ENCODE results near the gene MSH2. TPM values are rescaled to one million over a fixed set of nuclear protein-coding genes. Genes with fewer than 3 reads are reported as not detected.
A peak's percentile ranks its signal among the peaks of the same experiment; 100 is the strongest.
"Not testable (repeated sequence)": the region's sequence is repeated elsewhere in the genome, so short reads cannot be mapped to it uniquely, and the experiment has no call there.

The MSH2 gene
- total RNA-seq, 1 donor = 6.6 TPM

DNA sequence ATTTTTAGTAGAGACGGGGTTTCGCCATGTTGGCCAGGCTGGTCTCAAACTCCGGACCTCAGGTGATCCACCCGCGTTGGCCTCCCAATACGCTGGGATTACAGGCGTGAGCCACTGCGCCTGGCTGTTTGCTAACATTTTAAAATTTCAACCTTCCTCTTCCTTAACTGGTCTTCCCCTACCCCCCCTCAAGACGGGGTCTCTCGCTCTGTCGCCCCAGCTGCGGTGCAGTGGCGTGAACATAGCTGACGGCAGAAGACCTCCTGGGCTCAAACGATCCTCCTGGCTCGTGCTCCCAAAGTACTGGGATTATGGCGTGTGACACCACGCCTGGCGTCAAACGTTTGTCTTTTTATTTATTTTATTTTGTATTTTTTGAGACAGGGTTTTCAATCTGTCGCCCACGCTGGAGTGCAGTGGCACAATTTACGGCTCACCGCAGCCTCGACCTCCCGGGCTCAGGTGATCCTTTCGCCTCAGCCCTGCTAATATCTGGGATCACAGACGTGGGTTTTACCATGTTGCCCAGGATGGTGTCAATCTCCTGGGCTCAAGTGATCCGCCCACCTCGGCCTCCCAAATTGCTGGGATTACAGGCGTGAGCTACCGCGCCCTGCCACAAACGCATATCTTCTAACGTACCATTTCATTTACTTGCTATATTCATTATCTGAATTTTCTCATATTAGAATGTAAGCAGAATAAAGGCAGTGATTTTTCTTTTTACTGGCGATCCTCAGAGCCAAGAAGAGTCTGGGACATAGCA, 984 bp upstream of the MSH2 start:
- Histone ChIP-seq H3K9me3 (ENCODE audit: low read depth, low read length) (no peaks in the 10 kb centered on the region), H3K27me3 (ENCODE audit: insufficient read depth, low read length) (no peaks in the 10 kb centered on the region), H3K4me1 (ENCODE audit: insufficient read depth, low read length) (peaks cover 21% of the 10 kb centered on the region), H3K4me3 (ENCODE audit: low read length) (peak overlapping the region; percentile 91)

DNA sequence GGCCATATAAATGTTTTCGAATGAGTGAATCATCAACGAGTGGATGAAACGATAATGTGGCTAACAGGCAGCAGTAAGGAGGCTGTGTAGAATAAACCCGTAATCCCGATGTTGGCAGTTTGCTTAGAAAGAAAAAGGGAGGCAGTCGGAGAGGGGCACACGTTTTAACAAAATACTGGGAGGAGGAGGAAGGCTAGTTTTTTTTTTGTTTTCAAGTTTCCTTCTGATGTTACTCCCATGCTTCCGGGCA, 476 bp upstream of the MSH2 start:
- H3K9me3 ChIP-seq (ENCODE audit: low read depth, low read length) = no peaks in the 10 kb centered on the region
- peak overlapping the region; percentile 91 for H3K4me3 ChIP-seq (ENCODE audit: low read length)
- H3K27me3 ChIP-seq (ENCODE audit: insufficient read depth, low read length) = no peaks in the 10 kb centered on the region
- peaks cover 21% of the 10 kb centered on the region for H3K4me1 ChIP-seq (ENCODE audit: insufficient read depth, low read length)

DNA sequence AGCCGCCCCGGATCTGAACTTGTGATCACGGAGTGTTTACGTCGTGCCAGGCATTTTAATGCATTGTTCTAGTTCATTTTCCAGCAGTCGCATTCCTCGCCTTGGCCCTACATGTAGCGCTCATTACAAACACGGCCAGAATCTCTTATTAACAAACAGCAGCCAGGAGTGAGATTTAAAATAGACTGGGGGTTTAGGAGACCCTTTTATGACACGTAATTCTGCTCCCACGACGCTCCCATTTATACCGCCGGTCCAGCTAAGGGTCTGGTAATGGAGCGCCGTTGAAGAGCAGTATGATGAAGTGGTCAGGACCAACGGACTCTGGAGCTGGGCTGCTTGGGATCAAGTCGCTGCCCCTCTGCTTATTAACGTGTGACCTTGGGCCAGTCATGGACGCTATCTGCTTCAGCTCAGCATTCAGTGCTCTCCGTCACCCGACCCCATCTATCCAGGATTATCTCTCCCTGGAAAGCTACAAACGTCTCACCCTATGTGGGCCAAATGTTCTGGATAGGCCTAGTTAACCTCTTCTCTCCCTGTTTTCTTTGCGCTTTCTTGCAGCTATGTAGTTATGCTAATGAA, 745 bp downstream of the MSH2 start:
- no peaks in the 10 kb centered on the region for H3K9me3 ChIP-seq (ENCODE audit: low read depth, low read length)
- peaks cover 21% of the 10 kb centered on the region for H3K4me1 ChIP-seq (ENCODE audit: insufficient read depth, low read length)
- H3K27me3 ChIP-seq (ENCODE audit: insufficient read depth, low read length) = no peaks in the 10 kb centered on the region
- H3K4me3 ChIP-seq (ENCODE audit: low read length) = peak overlapping the region; percentile 91

DNA sequence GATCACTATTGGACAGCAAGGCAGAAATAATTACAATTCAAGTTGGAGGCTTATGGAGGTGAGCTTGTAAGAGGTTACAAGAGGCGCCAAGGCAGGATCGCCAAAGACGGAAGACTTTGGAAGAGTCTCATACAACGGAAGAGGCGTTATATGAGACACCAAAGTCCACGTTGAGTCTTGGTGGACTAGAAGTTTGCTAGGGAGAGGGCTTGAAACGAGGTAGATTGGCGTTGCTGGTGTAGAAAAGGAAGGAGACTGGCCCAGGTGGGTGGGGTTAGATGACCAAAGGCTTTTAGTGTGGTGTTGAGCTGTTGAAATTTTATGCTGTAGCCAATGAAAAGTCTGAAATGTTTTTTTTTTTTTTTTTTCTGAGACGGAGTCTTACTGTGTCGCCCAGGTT, 1.4 kb downstream of the MSH2 start:
- Histone ChIP-seq H3K4me3 (ENCODE audit: low read length) (no peak overlapping the region), H3K9me3 (ENCODE audit: low read depth, low read length) (no peaks in the 10 kb centered on the region), H3K4me1 (ENCODE audit: insufficient read depth, low read length) (peaks cover 21% of the 10 kb centered on the region), H3K27me3 (ENCODE audit: insufficient read depth, low read length) (no peaks in the 10 kb centered on the region)

DNA sequence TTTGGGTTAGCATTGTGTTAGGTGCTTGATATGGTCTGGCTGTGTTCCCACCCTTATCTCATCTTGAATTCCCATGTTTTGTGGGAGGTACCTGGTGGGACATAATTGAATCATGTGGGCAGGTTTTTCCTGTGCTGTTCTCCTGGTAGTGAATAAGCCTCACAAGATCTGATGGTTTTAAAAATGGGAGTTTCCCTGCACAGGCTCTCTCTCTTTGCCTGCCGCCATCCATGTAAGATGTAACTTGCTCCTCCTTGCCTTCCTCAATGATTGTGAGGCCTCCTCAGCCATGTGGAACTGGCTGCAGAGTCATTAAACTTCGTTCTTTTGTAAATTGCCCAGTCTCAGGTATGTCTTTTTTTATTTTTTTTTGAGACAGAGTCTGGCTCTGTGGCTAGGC, 2.8 kb downstream of the MSH2 start:
- H3K27me3 ChIP-seq (ENCODE audit: insufficient read depth, low read length) = no peaks in the 10 kb centered on the region
- H3K4me1 ChIP-seq (ENCODE audit: insufficient read depth, low read length) = peaks cover 21% of the 10 kb centered on the region
- no peaks in the 10 kb centered on the region for H3K9me3 ChIP-seq (ENCODE audit: low read depth, low read length)
- H3K4me3 ChIP-seq (ENCODE audit: low read length) = no peak overlapping the region

DNA sequence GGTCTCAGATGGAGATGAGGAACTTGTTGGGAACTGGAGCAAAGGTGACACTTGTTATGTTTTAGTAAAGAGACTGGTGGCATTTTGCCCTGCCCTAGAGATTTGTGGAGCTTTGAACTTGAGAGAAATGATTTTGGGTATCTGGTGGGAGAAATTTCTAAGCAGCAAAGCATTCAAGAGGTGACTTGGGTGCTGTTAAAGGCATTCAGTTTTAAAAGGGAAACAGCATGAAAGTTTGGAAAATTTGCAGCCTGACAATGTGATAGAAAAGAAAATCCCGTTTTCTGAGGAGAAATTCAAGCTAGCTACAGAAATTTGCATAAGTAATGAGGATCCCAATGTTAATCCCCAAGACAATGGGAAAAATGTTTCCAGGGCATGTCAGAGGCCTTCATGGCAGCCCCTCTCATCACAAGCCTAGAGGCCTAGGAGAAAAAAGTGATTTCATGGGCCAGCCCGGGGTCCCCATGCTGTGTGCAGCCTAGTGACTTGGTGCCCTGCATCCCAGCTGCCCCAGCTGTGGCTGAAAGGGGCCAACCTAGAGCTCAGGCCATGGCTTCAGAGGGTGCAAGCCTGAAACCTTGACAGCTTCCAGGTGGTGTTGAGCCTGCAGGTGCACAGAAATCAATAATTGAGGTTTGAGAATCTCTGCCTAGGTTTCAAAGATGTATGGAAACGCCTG, 3.8 kb downstream of the MSH2 start:
- not testable (repeated sequence) for H3K9me3 ChIP-seq (ENCODE audit: low read depth, low read length); H3K4me3 ChIP-seq (ENCODE audit: low read length); H3K27me3 ChIP-seq (ENCODE audit: insufficient read depth, low read length)
- H3K4me1 ChIP-seq (ENCODE audit: insufficient read depth, low read length) = peaks cover 21% of the 10 kb centered on the region

DNA sequence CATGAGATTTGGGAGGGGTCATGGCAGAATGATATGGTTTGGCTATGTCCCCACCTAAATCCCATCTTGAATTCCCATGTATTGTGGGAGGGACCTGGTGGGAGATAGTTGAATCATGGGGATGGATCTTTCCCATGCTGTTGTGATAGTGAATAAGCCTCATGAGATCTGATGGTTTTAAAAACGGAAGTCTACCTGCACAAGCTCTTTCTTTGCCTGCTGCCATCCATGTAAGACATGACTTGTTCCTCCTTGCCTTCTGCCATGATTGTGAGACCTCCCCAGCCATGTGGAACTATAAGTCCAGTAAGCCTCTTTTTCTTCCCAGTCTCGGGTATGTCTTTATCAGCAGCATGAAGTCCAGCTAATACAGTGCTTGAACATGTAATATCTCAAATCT, 5.0 kb downstream of the MSH2 start:
- not testable (repeated sequence) for H3K9me3 ChIP-seq (ENCODE audit: low read depth, low read length); H3K4me3 ChIP-seq (ENCODE audit: low read length); H3K27me3 ChIP-seq (ENCODE audit: insufficient read depth, low read length)
- H3K4me1 ChIP-seq (ENCODE audit: insufficient read depth, low read length) = peaks cover 14% of the 10 kb centered on the region

DNA sequence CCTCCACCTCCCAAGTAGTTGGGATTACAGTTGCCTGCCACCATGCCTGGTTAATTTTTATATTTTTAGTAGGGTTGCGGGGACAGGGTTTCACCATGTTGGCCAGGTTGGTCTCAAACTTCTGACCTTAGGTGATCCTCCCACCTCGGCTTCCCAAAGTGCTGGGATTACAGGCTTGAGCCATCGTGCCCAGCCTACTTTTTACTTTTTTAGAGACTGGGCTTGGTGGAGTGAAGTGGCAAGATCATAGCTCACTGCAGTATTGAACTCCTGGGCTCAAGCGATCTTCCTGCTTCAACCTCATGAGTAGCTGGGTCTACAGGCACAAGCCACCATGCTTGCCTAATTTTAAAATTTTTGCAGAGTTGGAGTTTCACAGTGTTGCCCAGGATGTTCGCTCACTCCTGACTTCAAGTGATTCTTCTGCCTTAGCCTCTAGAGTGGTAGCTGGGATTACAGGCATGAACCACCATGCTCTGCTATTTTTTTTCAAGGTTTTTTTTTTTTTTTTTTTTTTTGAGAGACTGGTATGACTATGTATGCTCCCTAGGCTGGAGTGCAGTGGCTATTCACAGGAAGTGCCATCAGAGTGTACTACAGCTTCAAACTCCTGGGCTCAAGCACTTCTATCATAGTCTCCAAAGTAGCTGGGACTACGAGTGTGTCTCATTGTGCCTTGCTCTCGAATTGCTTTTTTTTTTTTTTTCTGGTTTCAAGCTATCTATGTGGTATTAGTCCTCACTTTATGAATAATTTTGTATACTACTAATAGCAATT, 11.9 kb downstream of the MSH2 start:
- H3K4me1 ChIP-seq (ENCODE audit: insufficient read depth, low read length) = no peaks in the 10 kb centered on the region
- H3K9me3 ChIP-seq (ENCODE audit: low read depth, low read length) = no peaks in the 10 kb centered on the region
- no peak overlapping the region for H3K4me3 ChIP-seq (ENCODE audit: low read length)
- H3K27me3 ChIP-seq (ENCODE audit: insufficient read depth, low read length) = no peaks in the 10 kb centered on the region

DNA sequence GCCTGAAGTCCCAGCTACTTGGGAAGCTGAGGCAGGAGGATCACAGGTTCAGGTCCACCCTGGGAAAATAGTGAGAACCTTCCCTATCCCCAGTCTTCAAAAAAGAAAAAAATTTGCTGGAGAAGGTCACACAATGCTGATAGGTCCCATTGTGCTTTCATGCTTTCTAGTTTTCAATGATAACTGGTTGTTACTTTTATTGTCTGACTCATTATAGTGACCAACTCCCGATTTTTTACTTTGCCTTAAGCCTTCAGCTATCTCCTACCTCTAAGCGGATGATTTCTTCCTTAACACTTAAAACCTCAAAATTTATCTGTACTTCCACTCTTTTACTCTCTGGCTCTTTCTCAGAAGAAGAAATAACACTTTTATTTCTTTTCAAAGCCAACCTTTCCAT, 17.3 kb downstream of the MSH2 start:
- no peaks in the 10 kb centered on the region for H3K9me3 ChIP-seq (ENCODE audit: low read depth, low read length)
- H3K27me3 ChIP-seq (ENCODE audit: insufficient read depth, low read length) = no peaks in the 10 kb centered on the region
- no peaks in the 10 kb centered on the region for H3K4me1 ChIP-seq (ENCODE audit: insufficient read depth, low read length)
- no peak overlapping the region for H3K4me3 ChIP-seq (ENCODE audit: low read length)

DNA sequence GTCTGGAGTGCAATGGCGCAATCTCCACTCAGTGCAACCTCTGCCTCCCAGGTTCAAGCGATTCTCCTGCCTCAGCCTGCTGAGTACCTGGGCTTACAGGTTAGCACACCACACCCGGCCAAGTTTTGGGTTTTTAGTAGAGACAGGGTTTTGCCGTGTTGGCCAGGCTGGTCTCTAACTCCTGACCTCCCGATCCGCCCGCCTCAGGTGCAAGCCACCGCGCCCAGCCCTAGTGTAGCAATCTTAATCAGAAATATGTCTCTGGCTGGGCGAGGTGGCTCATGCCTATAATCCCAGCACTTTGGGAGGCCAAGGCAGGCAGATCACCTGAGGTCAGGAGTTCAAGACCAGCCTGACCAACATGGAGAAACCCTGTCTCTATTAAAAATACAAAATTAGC, 17.7 kb downstream of the MSH2 start:
- not testable (repeated sequence) for H3K4me3 ChIP-seq (ENCODE audit: low read length); H3K9me3 ChIP-seq (ENCODE audit: low read depth, low read length); H3K27me3 ChIP-seq (ENCODE audit: insufficient read depth, low read length); H3K4me1 ChIP-seq (ENCODE audit: insufficient read depth, low read length)

DNA sequence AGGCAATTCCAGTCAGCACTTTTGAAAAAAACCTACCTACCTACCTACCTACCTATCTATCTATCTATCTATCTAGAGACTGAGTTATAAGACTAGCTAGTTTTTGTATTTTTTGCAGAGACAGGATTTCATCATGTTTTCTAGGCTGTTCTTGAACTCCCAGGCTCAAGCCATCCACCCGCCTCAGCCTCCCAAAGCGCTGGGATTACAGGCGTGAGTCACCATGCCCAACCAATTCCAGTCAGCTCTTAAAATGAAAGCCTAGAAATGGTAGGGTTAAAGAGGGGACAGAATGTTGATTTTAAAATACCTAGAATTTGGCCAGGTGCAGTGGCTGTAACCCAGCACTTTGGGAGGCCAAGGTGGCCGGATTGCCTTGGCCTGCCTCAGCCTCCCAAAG, 19.1 kb downstream of the MSH2 start:
- Histone ChIP-seq H3K9me3 (ENCODE audit: low read depth, low read length) (no peaks in the 10 kb centered on the region), H3K4me1 (ENCODE audit: insufficient read depth, low read length) (no peaks in the 10 kb centered on the region)

DNA sequence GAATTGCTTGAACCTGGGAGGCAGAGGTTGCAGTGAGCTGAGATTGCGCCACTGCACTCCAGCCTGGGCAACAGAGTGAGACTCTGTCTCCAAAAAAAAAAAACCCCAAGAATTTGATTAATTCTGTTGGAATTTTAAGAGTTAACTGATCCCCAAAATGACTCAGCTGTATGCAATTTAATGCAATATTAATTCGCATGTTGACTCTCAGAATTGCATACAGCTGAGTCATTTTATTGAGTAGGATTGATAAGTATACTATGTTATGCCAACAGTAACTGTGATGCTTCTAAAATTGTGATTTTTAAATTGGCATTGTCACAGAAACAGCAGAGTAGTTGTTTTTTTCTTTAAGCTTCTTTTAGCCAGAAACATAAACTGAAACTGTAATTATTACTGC, 19.6 kb downstream of the MSH2 start:
- H3K4me1 ChIP-seq (ENCODE audit: insufficient read depth, low read length) = no peaks in the 10 kb centered on the region
- no peak overlapping the region for H3K4me3 ChIP-seq (ENCODE audit: low read length)
- no peaks in the 10 kb centered on the region for H3K9me3 ChIP-seq (ENCODE audit: low read depth, low read length)
- H3K27me3 ChIP-seq (ENCODE audit: insufficient read depth, low read length) = no peaks in the 10 kb centered on the region

More for the DNA sequence above, 19.1 kb downstream of the MSH2 start:
- Histone ChIP-seq H3K4me3 (ENCODE audit: low read length) (no peak overlapping the region), H3K27me3 (ENCODE audit: insufficient read depth, low read length) (no peaks in the 10 kb centered on the region)

DNA sequence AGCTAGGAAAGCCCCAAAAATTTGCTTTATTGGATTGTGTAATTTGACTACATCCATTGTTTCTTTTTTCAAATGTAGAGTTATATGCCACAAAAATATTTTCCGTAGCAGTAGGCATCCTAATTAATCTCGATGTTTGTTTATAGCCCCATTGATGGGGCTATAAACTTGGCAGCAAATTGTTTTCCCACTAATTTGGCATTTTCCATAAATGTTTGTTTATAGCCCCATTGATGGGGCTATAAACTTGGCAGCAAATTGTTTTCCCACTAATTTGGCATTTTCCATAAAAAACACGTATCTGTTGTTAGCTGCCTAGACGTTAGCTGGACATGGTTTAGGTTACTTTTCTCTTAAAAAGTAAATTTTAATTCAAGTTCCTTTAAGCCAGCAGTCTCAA, 23.8 kb downstream of the MSH2 start:
- Histone ChIP-seq H3K4me1 (ENCODE audit: insufficient read depth, low read length) (no peaks in the 10 kb centered on the region), H3K4me3 (ENCODE audit: low read length) (no peak overlapping the region), H3K9me3 (ENCODE audit: low read depth, low read length) (no peaks in the 10 kb centered on the region), H3K27me3 (ENCODE audit: insufficient read depth, low read length) (no peaks in the 10 kb centered on the region)

DNA sequence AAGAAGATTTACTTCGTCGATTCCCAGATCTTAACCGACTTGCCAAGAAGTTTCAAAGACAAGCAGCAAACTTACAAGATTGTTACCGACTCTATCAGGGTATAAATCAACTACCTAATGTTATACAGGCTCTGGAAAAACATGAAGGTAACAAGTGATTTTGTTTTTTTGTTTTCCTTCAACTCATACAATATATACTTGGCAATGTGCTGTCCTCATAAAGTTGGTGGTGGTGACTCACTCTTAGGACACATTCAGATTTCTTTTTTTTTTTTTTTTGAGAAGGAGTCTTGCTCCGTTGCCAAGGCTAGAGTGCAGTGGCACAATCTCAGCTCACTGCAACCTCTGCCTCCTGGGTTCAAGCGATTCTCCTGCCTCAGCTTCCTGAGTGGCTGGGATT, 26.8 kb downstream of the MSH2 start:
- Histone ChIP-seq H3K27me3 (ENCODE audit: insufficient read depth, low read length) (no peaks in the 10 kb centered on the region), H3K4me1 (ENCODE audit: insufficient read depth, low read length) (no peaks in the 10 kb centered on the region), H3K4me3 (ENCODE audit: low read length) (no peak overlapping the region), H3K9me3 (ENCODE audit: low read depth, low read length) (no peaks in the 10 kb centered on the region)

DNA sequence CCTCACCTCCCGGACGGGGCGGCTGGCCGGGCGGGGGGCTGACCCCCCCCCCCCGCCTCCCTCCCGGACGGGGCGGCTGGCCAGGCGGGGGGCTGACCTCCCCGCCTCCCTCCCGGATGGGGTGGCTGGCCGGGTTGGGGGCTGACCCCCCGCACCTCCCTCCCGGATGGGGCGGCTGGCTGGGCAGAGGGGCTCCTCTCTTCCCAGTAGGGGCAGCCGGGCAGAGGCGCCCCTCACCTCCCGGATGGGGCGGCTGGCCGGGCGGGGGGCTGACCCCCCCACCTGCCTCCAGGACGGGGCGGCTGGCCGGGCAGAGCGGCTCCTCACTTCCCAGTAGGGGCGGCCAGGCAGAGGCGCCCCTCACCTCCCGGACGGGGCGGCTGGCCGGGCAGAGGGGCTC, 30.1 kb downstream of the MSH2 start:
- H3K9me3 ChIP-seq (ENCODE audit: low read depth, low read length); H3K4me3 ChIP-seq (ENCODE audit: low read length); H3K4me1 ChIP-seq (ENCODE audit: insufficient read depth, low read length); H3K27me3 ChIP-seq (ENCODE audit: insufficient read depth, low read length): not testable (repeated sequence)

Data from mononuclear cell (primary cell).